Measurements from ENCODE around the gene TM9SF4. TPM values are rescaled to one million over a fixed set of nuclear protein-coding genes. Genes with fewer than 3 reads are reported as not detected.

Gene TM9SF4
- total RNA-seq, 4 donors from 2014 or later = 35.5 to 44.8 (median 42.6) TPM

DNA sequence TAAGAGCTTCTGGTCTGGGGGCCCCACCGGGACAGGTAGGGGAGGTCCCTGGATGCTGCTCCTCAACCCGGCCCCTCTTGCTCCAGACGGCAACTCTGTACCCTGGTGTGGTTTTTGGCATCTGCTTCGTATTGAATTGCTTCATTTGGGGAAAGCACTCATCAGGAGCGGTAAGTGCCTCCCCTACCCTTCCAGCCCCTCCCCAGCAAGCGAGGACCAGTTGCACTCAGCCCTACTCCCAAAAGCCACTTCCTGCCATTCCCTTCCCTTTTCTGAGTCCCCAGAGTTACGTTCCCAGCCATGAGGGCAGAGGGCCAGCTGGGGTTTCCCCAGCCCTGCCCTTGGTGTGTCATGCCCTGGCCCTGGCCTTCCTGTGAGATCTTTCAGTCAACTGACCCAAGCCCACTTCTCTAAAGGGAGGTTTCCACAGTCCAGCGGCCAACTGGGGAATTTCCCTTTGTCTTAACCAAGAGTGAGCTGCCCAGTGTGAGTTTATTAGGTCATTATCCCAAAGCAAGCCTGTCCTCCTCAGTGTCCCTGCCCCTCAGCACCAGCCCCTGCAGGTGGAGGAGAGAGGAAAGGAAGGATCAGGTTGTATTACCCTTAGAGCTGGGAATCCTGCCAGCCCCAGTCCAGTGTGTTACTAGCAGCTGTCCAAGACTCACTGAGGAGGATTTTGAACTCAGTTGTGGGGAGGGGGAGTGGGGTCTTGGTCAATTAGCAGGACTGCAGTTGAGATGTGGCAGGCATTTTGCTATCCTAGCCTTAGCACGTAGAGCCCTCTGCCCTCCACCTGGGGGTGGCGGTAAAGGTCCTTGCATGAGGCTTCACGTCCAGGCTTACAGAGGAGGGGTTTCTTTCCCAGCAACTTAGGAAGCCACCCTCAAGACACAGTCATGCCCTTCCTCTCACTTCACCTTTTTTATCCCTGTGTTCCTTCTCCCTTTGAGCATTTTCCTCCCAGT lies 45.8 kb downstream of the TM9SF4 start:
- 26 to 36% methylated on average over 3 to 11 of the region's 11 CpGs for WGBS, 2 donors (ENCODE audit: low coverage in 1 of 2)
- H3K9me3 ChIP-seq = no peaks in the 10 kb centered on the region
- peak overlapping the region in 3 of 4 donors; percentile 4 to 43 (median 15) for H3K27ac ChIP-seq
- TF ChIP-seq POLR2A (IDR thresholded peaks at IDR 0.05) = no peak
- TF ChIP-seq, protein P1, sequence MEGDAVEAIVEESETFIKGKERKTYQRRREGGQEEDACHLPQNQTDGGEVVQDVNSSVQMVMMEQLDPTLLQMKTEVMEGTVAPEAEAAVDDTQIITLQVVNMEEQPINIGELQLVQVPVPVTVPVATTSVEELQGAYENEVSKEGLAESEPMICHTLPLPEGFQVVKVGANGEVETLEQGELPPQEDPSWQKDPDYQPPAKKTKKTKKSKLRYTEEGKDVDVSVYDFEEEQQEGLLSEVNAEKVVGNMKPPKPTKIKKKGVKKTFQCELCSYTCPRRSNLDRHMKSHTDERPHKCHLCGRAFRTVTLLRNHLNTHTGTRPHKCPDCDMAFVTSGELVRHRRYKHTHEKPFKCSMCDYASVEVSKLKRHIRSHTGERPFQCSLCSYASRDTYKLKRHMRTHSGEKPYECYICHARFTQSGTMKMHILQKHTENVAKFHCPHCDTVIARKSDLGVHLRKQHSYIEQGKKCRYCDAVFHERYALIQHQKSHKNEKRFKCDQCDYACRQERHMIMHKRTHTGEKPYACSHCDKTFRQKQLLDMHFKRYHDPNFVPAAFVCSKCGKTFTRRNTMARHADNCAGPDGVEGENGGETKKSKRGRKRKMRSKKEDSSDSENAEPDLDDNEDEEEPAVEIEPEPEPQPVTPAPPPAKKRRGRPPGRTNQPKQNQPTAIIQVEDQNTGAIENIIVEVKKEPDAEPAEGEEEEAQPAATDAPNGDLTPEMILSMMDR (IDR thresholded peaks at IDR 0.05) = peak in 3 of 5 experiments; percentile 11 to 27 (median 26)
- DNase-seq = peak; percentile 67
- in situ Hi-C loops (cut with MboI; ENCODE audit: low pct_ligation_motif_present in 1 of 4, low pct_unique_long_range_greater_than_20kb in 1 of 4, low sequenced_read_pairs in 3 of 4) (no loop called here), intact Hi-C loops (cut with DNase I; ENCODE audit: low total_unique reads) (loop anchor here (2.0 kb wide), 1 partner anchor 18 kb away; no protein-coding TSS in a partner anchor)
- peaks cover 0 to 38% (median 17%) of the 10 kb centered on the region in 4 donors for H3K36me3 ChIP-seq
- peaks cover 0 to 13% (median 7%) of the 10 kb centered on the region in 4 donors for H3K4me1 ChIP-seq
- H3K27me3 ChIP-seq = no peaks in the 10 kb centered on the region
- no peak overlapping the region for H3K4me3 ChIP-seq

DNA sequence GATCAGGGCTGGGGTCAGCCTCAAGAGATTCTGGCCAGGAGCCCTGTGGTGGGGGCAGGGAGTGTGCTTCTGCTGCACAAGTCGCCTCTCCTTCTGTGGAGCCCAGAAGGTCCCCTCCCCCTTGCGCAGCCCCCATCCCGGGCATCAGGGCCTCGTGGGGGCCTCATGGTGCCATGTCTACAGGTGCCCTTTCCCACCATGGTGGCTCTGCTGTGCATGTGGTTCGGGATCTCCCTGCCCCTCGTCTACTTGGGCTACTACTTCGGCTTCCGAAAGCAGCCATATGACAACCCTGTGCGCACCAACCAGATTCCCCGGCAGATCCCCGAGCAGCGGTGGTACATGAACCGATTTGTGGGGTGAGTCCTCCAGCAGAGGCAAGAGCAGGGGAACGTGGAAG lies 48.1 kb downstream of the TM9SF4 start:
- H3K4me1 ChIP-seq = peaks cover 0 to 13% (median 6%) of the 10 kb centered on the region in 4 donors
- 94% methylated on average over 14 of the region's 14 CpGs; no CpG with 5 or more reads in 1 of the 2 donors for WGBS, 2 donors (ENCODE audit: low coverage in 1 of 2)
- in situ Hi-C loops (cut with MboI; ENCODE audit: low pct_ligation_motif_present in 1 of 4, low pct_unique_long_range_greater_than_20kb in 1 of 4, low sequenced_read_pairs in 3 of 4) = no loop called here
- H3K4me3 ChIP-seq = no peak overlapping the region
- no peak for TF ChIP-seq POLR2A (IDR thresholded peaks at IDR 0.05)
- TF ChIP-seq, protein P1 (IDR thresholded peaks at IDR 0.05) = no peak
- TF ChIP-seq POLR2AphosphoS5 (IDR thresholded peaks at IDR 0.05) = no peak
- TF ChIP-seq EP300 (IDR thresholded peaks at IDR 0.05; ENCODE audit: low read depth) = no peak
- no peak overlapping the region for H3K27ac ChIP-seq
- H3K27me3 ChIP-seq = no peaks in the 10 kb centered on the region
- DNase-seq = no peak
- intact Hi-C loops (cut with DNase I; ENCODE audit: low total_unique reads) = no loop called here
- H3K9me3 ChIP-seq = no peaks in the 10 kb centered on the region
- peaks cover 0 to 44% (median 18%) of the 10 kb centered on the region in 4 donors for H3K36me3 ChIP-seq

DNA sequence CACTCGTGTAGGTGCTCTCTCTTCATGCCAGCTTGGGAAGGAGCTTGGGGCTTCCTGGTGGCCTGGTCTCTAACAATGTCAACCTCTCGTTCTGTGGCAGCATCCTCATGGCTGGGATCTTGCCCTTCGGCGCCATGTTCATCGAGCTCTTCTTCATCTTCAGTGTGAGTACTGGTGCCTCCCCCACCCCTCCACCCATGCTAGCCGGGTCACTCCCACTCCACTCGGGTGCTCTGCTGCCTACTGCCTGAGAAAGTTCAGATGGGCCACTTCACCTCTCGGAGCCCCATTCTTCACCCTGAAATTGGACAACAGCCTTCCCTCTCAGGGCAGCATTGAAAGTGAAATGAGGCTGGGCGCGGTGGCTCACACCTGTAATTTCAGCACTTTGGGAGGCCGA lies 48.8 kb downstream of the TM9SF4 start:
- H3K36me3 ChIP-seq = peaks cover 0 to 45% (median 19%) of the 10 kb centered on the region in 4 donors
- in situ Hi-C loops (cut with MboI; ENCODE audit: low pct_ligation_motif_present in 1 of 4, low pct_unique_long_range_greater_than_20kb in 1 of 4, low sequenced_read_pairs in 3 of 4) = no loop called here
- H3K27me3 ChIP-seq = no peaks in the 10 kb centered on the region
- no peak overlapping the region for H3K27ac ChIP-seq
- peaks cover 0 to 13% (median 4%) of the 10 kb centered on the region in 4 donors for H3K4me1 ChIP-seq
- no peak overlapping the region for H3K4me3 ChIP-seq
- intact Hi-C loops (cut with DNase I; ENCODE audit: low total_unique reads) = no loop called here
- H3K9me3 ChIP-seq = no peaks in the 10 kb centered on the region
- no peak for DNase-seq
- TF ChIP-seq POLR2AphosphoS5 (IDR thresholded peaks at IDR 0.05) = no peak
- TF ChIP-seq EP300 (IDR thresholded peaks at IDR 0.05; ENCODE audit: low read depth) = no peak
- TF ChIP-seq, protein P1 (IDR thresholded peaks at IDR 0.05) = no peak
- WGBS, 2 donors (ENCODE audit: low coverage in 1 of 2) = 95 to 100% methylated on average over 1 to 11 of the region's 11 CpGs

GRCh38 chr20:32158943-32159660 lies 49.6 kb downstream of the TM9SF4 start:
- no peak overlapping the region for H3K4me3 ChIP-seq
- no peak for TF ChIP-seq EP300 (IDR thresholded peaks at IDR 0.05; ENCODE audit: low read depth)
- WGBS, 2 donors (ENCODE audit: low coverage in 1 of 2) = 88 to 100% methylated on average over 1 to 4 of the region's 4 CpGs
- H3K27ac ChIP-seq = no peak overlapping the region
- H3K4me1 ChIP-seq = peaks cover 0 to 13% (median 4%) of the 10 kb centered on the region in 4 donors
- DNase-seq = no peak
- H3K27me3 ChIP-seq = no peaks in the 10 kb centered on the region
- intact Hi-C loops (cut with DNase I; ENCODE audit: low total_unique reads) (no loop called here), in situ Hi-C loops (cut with MboI; ENCODE audit: low pct_ligation_motif_present in 1 of 4, low pct_unique_long_range_greater_than_20kb in 1 of 4, low sequenced_read_pairs in 3 of 4) (no loop called here)
- no peaks in the 10 kb centered on the region for H3K9me3 ChIP-seq
- H3K36me3 ChIP-seq = peaks cover 0 to 45% (median 16%) of the 10 kb centered on the region in 4 donors

Measured in transverse colon (tissue), 4 donors.